ENCODE data around the gene HECTD1.
A peak's percentile ranks its signal among the peaks of the same experiment; 100 is the strongest.
"Not testable (repeated sequence)": the region's sequence is repeated elsewhere in the genome, so short reads cannot be mapped to it uniquely, and the experiment has no call there.

Gene HECTD1

GRCh38 chr14:31224808-31225207 lies 17.2 kb upstream of the HECTD1 start:
- no peak for DNase-seq

- DNase-seq, result no peak
These were observed 15.7 kb upstream of the HECTD1 start for GRCh38 chr14:31223331-31223730.

GRCh38 chr14:31222834-31223233 lies 15.2 kb upstream of the HECTD1 start:
- DNase-seq, result no peak

GRCh38 chr14:31221266-31221665 lies 13.7 kb upstream of the HECTD1 start:
- DNase-seq, result no peak

GRCh38 chr14:31219169-31219568 lies 11.6 kb upstream of the HECTD1 start:
- no peak for DNase-seq

GRCh38 chr14:31216359-31216758 lies 8.8 kb upstream of the HECTD1 start:
- no peak for DNase-seq

GRCh38 chr14:31212893-31213292 lies 5.3 kb upstream of the HECTD1 start:
- DNase-seq, result no peak

GRCh38 chr14:31209605-31210004 lies 2.0 kb upstream of the HECTD1 start:
- DNase-seq, result no peak

GRCh38 chr14:31208546-31209424 lies 1.2 kb upstream of the HECTD1 start:
- no peak for DNase-seq

GRCh38 chr14:31207287-31207754 lies 272 bp downstream of the HECTD1 start:
- no peak for DNase-seq

GRCh38 chr14:31206536-31207286 lies 882 bp downstream of the HECTD1 start:
- DNase-seq, result no peak

- peak; percentile 70 for DNase-seq
These were observed 1.7 kb downstream of the HECTD1 start for GRCh38 chr14:31205681-31206535.

GRCh38 chr14:31204593-31205534 lies 2.7 kb downstream of the HECTD1 start:
- no peak for DNase-seq

- not testable (repeated sequence) for DNase-seq
These were observed 3.5 kb downstream of the HECTD1 start for GRCh38 chr14:31203899-31204592.

- DNase-seq, result no peak
These were observed 4.2 kb downstream of the HECTD1 start for GRCh38 chr14:31203414-31203742.

GRCh38 chr14:31201111-31201510 lies 6.5 kb downstream of the HECTD1 start:
- no peak for DNase-seq

- no peak for DNase-seq
These were observed 6.9 kb downstream of the HECTD1 start for GRCh38 chr14:31200702-31200990.

- no peak for DNase-seq
These were observed 9.9 kb downstream of the HECTD1 start for GRCh38 chr14:31197671-31198070.

- no peak for DNase-seq
These were observed 10.6 kb downstream of the HECTD1 start for GRCh38 chr14:31196839-31197492.

GRCh38 chr14:31194661-31195060 lies 12.9 kb downstream of the HECTD1 start:
- peak; percentile 25 for DNase-seq

GRCh38 chr14:31194095-31194494 lies 13.5 kb downstream of the HECTD1 start:
- DNase-seq, result peak; percentile 21

All from fibroblast of skin of abdomen (primary cell).